DMS153 treated with DMSO at 0.1 percent for 48 hours (cell line): ENCODE data around the gene KCNK10.
"Not testable (repeated sequence)": the region's sequence is repeated elsewhere in the genome, so short reads cannot be mapped to it uniquely, and the experiment has no call there.

ENCODE experiments used
- DNase-seq: peaks from one replicate; lab custom pipeline; 2025; ENCODE audit not compliant: unreplicated experiment; lab: John Stamatoyannopoulos, UW

The KCNK10 gene

DNA sequence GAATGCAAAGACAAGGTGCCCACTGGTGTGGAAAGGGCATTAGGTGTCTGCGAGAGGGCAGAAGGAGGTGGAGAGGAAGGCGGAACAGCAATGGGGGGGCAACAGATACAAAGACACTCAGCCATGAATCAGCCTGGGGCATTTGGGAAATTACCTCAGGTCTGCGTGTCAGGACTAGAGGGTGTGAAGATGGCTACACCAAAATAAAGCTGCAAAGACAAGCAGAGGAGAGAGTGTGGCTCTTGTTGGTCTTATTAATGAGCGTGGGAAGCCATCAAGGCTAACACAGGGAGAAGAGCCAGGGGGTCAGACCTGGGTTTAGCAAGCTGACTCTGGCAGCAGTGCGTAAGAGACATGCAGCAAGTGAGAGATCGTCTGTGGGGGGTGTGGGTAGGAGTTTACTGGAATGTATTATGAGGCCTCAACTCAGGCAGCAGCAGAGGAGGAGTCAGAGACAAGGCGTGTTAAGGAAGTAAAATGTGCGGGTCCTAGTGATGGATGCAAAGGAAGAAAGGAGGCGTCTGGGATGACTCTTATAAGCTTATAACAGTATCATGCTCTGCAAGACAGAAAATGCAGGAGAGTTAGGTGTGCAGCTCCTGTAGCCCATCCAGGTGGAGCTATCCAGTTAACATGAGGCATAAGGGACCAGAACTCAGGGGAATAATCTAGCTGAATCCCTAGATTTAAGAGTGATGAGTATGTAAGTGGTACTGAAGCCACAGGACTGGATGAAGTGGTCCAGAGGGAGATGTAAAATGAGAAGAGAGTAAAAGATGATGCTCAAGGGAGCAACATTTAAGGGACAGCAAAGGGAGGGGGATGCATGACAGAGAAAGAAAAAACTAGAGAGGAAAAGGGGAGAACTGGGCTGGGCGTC lies 50.4 kb downstream of the KCNK10 start:
- DNase-seq = no peak

DNA sequence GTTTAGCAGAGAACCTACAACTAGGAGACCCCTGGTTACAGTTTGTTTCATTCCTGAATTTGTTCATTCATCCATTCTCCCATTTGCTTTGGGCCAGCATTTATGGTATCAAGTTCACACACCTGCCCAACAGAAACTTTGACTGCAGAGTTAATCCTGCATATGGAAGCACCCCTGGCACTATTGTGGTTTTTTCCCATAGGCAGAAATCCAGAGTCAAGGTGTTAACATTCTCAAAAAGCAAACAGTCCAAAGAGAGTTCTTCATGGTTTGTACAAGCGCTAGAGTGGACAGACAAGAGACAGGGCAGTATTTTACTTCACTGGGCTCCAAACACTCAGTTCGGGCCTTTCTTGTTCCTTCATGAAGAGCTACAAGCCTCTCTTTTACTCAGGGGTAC lies 51.9 kb downstream of the KCNK10 start:
- no peak for DNase-seq

DNA sequence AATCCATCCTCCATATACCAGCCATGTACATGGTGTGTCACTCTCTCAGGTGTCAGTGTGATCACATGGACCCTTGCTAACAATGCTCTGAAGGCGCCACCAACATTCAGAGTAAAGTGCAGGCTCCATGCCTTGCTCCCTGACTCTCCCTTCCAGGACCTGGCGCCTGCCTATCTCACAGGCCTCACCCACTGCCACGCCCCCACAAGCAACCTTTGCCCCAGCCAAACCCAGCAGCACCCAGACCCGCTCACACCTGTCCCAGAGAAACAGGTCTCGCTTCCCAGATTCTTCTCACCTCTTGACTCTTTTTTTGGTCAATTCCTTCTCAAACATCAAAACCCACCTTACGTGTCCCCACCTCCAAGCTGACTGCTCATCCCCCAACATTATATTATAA lies 52.3 kb downstream of the KCNK10 start:
- no peak for DNase-seq

DNA sequence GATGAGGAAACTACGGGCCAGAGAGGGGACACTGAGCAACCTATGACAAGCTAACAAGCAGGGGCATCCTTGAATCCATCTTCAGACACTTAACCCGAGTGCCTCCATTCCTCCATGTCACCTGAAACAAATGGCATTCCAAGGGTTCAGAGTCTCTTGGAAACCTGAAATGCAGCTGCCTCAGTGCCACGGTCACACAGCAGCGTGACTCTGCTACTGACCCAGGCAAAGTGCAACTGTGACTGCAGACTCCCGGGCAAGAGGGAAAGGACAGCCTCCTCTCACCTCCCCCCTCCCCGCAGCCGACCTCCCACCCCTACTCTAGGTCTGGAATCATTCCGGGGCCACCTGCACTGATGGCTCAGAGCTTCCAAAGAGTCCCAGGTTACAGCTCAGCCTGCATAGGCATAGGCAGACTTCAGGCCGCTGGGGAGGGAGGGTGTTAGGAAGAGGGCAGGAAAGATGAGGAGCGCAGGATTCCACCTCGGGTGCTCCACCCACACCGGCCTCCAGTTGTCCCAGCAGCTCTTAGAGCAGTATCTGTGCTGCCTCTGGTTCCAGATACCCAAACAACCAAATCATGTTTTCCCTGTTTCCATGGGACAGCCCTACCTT lies 53.2 kb downstream of the KCNK10 start:
- DNase-seq = no peak

DNA sequence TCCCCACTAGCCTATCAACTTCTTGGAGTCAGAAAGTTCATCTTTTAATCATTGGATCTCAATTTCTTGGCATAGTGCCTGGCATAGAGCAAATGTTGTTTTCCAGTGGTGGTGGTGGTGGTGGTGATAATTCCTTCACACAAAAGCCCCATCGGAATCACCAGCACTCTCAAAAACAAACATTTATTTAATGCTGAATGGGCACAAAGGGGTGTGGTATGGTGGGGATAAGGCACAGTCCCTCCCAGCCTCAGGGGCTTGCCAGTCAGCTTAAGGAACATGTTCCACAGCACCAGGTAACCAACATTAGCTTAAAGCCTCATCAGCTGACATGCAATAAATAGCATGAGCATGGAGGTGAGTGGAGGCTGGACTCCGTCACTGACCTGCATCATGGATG lies 56.6 kb downstream of the KCNK10 start:
- no peak for DNase-seq

DNA sequence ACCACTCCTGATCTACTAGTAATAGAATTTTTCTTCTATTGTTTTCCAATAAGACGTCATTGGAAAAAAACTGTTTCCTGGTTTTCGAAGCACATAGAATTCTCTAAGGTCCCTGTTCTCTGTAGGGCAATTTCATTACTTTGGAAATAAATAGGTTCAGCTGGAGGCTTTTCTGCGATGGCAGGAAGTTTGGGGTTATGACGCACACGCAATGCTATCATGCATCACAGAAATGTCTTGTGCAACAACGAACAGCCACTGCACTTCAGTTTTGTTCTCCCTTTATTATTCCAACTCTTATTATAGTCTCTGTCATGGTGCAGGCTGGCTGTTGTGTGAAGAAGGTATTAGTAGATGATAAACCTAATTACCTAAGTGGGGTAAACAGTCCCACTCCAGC lies 59.0 kb downstream of the KCNK10 start:
- DNase-seq = no peak

DNA sequence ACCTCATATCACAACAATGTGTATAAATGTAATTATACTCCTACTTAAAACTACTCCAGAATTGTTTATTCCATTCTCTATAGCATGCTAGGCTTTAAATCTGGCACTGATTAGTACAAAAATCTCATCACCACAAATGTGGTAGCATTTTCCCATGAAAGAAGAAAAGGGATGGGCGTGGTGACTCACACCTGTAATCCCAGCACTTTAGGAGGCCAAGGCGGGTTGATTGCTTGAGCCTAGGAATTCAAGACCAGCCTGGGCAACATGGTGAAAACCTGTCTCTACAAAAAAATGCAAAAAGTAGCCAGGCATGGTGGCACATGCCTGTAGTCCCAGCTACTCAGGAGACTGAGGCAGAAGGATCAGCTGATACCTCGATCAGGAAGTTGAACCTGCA lies 61.8 kb downstream of the KCNK10 start:
- DNase-seq = not testable (repeated sequence)

DNA sequence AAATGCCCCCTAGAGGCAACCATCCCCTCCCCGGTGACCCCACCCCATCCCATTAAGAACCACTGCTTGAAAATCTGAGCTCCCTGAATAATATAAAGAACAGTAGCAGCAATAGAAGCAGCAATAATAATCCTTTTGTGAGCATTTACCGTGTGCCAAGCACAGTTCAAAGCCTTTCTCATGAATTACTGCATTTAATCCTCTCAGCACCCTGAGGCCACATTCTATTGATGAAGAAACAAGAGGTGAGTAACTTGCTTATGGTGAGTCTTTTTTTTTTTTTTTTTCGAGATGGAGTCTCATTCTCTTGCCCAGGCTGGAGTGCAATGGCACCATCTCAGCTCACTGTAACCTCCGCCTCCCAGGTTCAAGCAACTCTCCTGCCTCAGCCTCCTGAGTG lies 65.0 kb downstream of the KCNK10 start:
- no peak for DNase-seq

DNA sequence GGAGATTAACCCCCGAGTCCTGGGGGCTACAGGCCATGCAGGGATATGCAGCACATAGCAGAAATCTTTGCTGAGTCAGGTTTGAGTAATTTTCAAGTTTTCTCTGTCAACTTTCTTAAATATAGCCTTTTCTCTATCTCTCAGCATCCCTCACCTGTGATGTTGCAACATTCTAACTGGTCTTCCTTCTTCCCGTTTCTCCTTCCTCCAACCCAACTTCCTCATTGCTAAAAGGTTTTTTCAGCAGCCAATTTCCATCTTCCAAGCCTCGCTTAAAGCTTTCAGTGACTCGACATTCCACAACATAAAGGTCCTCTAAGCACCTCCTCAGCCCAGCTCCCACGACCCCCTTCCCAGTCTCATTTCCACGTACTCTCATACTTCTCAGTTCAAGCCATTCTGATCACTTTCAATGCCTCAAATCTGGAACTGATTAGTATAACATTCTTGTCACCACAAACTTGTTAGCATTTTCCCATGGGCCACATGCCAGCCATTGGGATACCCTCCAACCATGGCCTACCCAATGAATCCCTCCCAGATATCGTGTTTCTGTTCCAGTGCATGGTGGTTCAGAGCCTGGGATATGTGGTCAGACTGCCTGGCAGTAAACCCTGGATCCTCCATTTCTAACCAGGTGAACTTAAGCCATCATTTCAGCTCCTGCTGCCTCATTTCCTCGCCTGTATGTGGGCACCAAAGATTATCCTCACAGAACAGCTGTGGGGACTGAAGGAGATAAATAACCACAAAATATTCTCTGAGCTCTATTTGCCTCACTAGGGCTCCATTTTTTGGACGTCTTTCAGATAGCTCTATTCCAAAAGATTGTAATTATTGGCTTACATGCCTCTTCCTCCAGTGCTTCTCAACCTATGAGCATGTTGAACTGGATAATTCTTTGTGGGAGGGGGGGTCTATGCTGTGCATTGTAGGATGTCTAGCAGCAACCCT lies 65.8 kb downstream of the KCNK10 start:
- no peak for DNase-seq

DNA sequence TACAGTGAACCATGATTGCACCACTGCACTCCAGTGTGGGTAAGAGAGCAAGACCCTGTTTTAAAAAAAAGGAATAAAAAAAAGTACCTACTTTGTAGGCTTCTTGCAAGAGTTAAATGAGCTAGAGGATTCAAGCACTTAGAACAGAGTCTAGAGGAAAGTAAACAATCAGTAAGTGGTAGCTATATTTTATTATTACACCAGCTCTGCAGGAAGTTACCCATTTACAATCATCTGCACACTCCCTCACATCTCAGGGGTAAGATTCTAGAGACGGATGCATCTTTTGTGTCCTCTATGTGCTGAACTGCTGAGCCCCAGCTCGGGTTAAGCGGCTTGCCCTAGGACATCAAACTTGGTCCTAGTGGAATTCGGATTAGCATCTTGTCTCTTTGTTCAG lies 67.3 kb downstream of the KCNK10 start:
- DNase-seq = no peak

DNA sequence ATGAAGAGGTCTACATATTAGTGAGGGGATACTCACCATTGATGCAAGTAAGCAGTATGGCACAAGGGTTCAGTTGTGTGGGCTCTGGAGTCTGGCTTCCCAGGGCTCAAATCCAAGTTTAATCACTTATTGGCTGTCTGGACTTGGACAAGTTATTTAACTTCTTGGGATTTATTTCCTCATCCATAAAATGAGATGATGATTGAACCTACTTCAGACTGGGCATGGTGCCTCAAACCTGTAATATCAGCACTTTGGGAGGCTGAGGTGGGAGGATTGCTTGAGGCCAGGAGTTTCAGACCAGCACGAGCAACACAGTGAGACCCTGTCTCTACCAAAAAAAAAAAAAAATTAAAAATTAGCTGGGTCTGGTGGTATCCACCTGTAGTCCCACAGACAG lies 67.9 kb downstream of the KCNK10 start:
- no peak for DNase-seq

DNA sequence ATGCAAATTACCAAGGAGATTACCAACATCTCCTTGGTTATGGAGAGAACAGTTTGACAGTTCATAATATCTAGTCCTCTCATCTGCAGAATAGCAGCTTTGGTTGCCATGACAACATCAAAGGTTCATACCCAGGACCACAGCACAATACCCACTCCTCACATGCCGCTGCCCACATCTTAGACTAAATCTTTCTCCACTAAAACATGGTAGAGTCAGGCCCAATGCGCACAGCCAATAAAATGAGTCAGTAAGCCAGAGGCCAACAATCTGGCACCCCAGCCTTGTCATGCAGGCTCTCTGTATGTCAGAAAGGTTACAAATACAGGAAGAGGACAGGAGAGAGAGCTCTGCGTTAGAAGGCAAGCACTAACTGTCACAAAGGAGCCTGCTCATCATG lies 70.6 kb downstream of the KCNK10 start:
- no peak for DNase-seq

DNA sequence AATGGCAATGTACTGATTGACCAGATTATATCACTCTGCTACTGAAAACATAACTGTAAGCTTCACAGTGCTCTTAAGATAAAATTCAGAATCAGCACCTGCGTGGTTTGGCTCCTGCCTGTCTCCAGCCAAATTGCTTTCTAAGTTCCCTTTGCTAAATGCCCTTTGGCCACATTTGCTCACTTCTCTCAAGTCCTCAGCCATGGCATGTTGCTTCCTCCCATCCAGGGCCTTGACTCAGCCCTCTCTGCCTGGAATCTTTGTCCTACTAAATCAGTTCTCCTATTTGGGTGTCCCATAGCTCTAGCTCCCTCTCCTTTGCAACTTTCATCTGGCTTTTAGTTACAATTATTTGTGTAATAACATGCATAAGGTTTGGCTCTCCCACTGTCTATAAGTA lies 71.4 kb downstream of the KCNK10 start:
- no peak for DNase-seq

DNA sequence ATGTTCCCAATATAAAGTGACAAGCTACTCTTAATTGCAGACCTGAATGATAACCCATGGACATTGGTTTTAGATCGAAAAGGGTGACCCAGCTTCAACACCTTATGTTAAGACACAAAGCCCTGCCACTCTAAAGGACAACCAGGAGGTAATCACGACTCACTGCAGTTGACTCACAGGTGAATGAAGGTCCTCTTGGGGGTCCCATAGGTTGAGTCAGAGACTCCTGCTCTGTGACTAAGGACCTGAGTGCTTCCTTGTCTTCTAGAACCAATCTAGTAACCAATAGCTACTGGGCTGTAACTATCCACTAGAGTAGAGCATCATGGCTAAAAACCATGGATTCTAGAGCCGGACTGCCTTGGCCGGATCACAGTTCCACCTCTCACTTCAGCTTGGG lies 73.8 kb downstream of the KCNK10 start:
- no peak for DNase-seq

DNA sequence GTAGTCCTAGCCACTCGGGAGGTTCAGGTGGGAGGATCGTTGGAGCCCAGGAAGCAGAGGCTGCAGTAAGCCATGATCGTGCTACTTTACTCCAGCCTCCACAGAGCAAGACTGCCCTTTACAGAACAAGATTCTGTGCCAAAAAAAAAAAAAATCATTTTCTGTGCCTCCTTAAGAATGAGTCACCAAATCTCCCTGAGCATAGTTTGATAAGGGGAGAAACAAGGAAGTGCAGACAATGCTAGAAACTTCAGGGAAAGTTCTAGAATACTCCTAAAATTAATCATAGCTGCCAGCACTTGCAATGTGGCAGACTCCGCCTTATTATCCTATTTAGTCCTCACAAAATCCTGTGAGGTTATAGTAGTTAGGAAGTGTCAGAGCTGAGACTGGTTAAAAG lies 74.5 kb downstream of the KCNK10 start:
- DNase-seq = no peak

DNA sequence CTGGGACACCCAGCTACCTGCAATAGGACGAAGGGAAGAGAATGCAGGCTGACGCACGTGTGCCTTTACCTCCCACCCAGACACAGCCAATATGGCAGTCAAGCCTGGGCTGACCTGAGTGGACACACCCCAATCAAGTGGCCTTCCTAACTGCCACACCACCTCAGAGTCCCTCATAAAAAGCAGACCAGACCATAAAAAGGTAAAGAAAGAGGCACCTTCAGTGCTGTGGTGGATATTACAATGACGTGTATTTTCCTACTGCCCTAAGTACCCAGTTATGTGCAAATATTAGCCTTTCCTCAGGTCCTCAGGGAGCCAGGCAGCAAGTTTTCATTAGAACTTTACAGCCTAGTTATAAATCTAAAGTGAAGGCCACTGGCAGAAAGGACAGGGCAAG lies 75.8 kb downstream of the KCNK10 start:
- no peak for DNase-seq

DNA sequence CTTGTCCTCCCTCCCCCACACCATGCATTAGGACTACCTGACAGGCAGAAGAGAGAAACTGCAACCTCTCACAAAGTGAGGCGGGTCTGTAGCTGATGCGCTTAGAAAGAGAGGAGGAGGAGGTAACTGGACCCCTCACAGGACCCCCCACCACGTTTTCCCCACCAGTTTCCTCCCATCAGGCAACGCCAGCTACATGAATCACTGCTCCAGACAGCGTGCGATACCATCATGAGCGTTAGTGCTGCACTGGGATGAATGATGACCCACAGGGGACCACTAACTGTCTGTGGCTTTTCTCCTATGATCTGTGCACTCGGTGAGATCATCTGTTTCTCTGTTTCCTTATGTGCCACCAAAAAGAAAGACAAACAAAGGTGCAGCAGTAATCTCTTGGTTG lies 77.7 kb downstream of the KCNK10 start:
- peak; percentile 81 for DNase-seq

DNA sequence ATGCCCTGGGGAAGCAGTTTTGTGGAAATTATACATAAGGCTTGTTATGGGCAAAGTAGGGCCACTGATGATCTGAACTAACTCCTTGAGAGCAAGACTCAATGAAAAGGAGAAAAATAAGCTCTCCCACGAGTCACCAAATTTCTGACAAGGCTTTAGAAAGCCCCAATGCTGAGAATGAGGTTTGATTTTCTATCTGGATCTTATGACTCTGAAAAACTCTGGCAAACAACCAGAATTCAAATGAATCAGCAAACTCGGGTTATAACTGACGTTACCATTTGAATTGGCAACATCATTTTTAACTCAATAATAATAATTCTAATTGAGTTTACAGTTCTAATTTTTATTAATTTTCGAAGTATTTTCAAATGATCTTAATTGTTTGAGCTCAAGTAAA lies 79.1 kb downstream of the KCNK10 start:
- DNase-seq = no peak

DNA sequence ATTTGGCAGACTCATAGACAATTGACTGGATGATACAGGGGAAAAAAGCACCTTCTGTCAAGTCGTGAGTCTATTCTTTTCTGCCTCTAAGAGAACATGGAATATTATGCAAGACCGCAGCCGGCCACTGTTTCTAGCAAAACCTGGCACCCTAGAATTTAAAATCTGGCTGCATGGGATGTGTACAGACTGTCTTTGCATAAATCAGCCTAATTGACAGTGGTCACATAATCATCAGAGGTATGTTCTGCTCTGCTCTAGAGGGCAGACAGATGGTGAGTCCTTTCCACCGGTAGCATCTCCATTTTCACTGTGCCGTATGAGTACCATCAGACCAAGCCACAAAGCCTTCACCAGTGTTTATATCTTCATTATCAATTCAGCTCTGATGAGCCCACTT lies 80.6 kb downstream of the KCNK10 start:
- no peak for DNase-seq

DNA sequence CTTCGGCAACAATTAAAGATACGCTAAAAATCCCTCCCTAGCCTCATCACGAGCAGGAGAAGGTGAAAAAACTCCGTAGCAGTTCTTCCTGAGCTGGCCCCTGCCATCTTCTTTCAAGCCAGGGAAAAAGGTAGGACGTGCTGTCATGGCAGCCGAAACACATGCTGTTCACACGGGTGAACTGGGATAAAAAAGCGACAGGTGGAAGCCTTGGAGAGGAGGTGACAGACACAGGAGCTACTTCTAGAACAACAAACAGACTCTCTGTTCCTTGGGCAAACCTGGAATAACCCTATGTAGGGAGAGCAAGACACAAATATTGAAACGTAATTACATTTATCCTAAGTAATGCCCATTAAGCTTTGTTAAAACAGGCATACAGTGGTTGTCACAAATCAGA lies 81.3 kb downstream of the KCNK10 start:
- DNase-seq = no peak

DNA sequence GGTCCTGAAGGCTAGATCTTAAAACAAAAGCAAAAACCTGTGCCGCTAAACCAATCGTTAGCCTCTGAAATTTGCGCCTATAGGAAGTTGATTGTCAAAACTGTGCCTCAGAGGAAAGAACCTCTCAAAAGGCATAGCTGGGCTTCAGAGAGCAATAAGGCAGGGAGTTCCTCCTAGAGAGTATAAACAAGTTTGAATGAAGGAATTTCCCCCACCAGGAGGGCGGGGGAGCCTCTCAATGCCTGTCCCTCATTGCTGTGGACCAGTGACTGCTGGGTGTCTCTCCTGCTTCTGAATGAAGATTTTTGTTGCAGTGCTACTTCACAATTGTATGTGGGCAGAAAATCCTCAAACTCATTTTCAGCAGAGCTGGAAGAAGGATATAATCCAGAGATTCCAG lies 88.6 kb downstream of the KCNK10 start:
- no peak for DNase-seq

DNA sequence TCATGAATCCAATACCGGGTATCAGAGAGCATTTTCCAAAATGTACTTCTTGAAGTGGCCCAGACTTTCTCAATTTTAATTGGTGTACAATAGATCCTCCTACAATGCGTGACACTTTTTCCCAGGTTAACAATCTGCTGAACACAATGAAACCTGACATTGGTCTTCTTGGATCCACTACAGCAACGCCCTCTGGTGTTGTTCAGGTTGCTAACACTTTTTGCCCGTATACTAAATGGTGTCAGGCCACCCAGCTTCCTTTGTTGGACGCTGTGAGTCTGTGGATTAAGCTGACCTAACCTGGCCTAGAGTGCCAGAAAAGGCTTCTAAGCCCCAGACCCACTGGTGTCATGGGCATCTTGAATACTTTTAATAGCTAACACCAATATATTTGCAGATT lies 89.2 kb downstream of the KCNK10 start:
- peak; percentile 10 for DNase-seq
